Upper lobe of left lung (tissue), 4 donors: ENCODE measurements around the gene ADAMTS13.

Source experiments
- POLR2A ChIP-seq, 4 donors: fragments of 450-650 bp; IDR thresholded peaks; one replicate each; pipeline ENCODE4 v1.5.1; 2016 to 2017; ENCODE audit warnings: antibody characterized with exemption in 4 of 4, mild to moderate bottlenecking in 2 of 4
- TF ChIP-seq, protein P1 (sequence below), 6 experiments: fragments of 450-650 bp in 4 of 6; fragments of 200-600 bp in 2 of 6; sonication (generic) in 2 of 6; IDR thresholded peaks; one replicate each; pipeline ENCODE4 v1.5.1; 2016 to 2019; ENCODE audit warnings: antibody characterized with exemption in 6 of 6

DNA sequence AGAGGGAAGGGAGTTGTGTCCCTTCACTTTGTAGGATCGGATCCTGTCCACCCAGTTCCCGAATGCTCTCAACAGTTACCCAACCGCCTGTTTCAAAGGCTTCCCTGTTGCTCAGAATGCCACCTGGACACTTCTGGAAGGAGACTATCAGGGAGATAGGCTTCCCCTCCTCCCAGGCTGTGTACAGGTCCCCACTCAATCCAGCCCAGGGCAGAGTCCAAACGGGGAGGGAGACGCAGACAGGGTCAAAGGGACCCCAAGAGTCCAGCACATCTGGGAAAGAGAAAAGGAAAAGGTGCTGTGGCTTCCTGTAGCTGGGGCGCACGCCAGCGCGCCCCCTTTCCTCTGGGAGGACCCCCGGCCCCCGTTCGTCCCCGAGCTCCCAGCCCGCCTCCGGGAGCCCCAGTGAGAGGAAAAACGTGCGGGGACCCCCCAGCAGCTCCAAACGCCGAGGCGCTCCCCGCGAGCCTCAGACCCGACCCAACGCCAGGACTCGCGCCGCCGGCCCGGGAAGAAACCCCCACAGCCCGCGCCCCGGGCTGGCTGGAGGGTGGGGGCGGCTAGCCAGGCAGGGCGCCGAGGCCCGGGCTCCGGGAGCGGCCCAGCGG, 46.9 kb upstream of the ADAMTS13 start:
- TF ChIP-seq, protein P1, sequence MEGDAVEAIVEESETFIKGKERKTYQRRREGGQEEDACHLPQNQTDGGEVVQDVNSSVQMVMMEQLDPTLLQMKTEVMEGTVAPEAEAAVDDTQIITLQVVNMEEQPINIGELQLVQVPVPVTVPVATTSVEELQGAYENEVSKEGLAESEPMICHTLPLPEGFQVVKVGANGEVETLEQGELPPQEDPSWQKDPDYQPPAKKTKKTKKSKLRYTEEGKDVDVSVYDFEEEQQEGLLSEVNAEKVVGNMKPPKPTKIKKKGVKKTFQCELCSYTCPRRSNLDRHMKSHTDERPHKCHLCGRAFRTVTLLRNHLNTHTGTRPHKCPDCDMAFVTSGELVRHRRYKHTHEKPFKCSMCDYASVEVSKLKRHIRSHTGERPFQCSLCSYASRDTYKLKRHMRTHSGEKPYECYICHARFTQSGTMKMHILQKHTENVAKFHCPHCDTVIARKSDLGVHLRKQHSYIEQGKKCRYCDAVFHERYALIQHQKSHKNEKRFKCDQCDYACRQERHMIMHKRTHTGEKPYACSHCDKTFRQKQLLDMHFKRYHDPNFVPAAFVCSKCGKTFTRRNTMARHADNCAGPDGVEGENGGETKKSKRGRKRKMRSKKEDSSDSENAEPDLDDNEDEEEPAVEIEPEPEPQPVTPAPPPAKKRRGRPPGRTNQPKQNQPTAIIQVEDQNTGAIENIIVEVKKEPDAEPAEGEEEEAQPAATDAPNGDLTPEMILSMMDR (IDR thresholded peaks at IDR 0.05), result no peak
- no peak for TF ChIP-seq POLR2A (IDR thresholded peaks at IDR 0.05)
